ENCODE measurements around the gene FHOD3. TPM values are rescaled to one million over a fixed set of nuclear protein-coding genes. Genes with fewer than 3 reads are reported as not detected.

The FHOD3 gene
- total and polyA plus RNA-seq, 4 donors = 0.57 to 1.3 (median 1.2) TPM; not detected in 1

DNA sequence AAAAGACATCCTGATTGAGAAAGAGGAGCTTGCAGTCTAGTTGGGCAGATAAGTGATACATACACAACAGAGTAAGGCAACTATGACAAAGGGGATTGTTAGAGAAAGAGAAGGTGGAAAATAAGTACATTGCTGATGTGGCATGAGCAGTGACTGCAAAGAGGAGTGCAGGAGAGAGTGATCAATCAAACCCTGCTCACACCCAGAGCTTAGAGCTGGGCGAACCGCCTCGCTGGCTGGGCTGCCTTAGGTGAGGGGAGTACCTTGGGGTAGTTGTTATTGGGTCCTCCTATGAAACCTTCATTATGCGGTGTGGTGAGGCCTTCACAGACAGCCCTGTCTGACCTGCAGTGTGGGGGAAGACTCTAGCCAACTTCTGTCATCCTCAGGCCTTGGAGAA is 161.7 kb downstream of the FHOD3 start:
- Histone ChIP-seq H3K4me1 (ENCODE audit: control insufficient read depth in 4 of 4, insufficient read depth in 4 of 4, low read length in 3 of 4) (no peaks in the 10 kb centered on the region), H3K27ac (ENCODE audit: low read depth in 1 of 2, low read length in 2 of 2) (no peak overlapping the region), H3K9ac (ENCODE audit: low read depth in 1 of 2, low read length in 2 of 2) (no peak overlapping the region), H3K27me3 (ENCODE audit: control insufficient read depth in 4 of 4, insufficient read depth in 4 of 4, low read length in 3 of 4) (peaks cover 0 to 8% (median 0%) of the 10 kb centered on the region in 4 donors), H3K36me3 (ENCODE audit: control insufficient read depth in 4 of 4, insufficient read depth in 3 of 4, low read depth in 1 of 4, low read length in 3 of 4) (no peaks in the 10 kb centered on the region), H3K9me3 (ENCODE audit: control insufficient read depth in 4 of 4, low read length in 3 of 4) (no peaks in the 10 kb centered on the region), H3K4me3 (ENCODE audit: low read depth in 1 of 3, low read length in 3 of 3) (no peak overlapping the region)
- DNase-seq (ENCODE audit: low spot score) = no peak
- TF ChIP-seq FOXA1 (IDR thresholded peaks at IDR 0.05) (no peak), ATF3 (IDR thresholded peaks at IDR 0.05) (no peak), RXRA (IDR thresholded peaks at IDR 0.05) (no peak), SP1 (IDR thresholded peaks at IDR 0.05) (no peak), FOXA2 (IDR thresholded peaks at IDR 0.05) (no peak), HNF4A (conservative IDR thresholded peaks at IDR 0.05) (no peak), EGR1 (IDR thresholded peaks at IDR 0.05; ENCODE audit: low read depth in 2 of 2) (no peak), GABPA (IDR thresholded peaks at IDR 0.05 in 1 of 2, conservative IDR thresholded peaks at IDR 0.05 in 1 of 2) (no peak), REST (IDR thresholded peaks at IDR 0.05) (no peak), RAD21 (IDR thresholded peaks at IDR 0.05) (no peak), HNF4G (IDR thresholded peaks at IDR 0.05) (no peak), TAF1 (conservative IDR thresholded peaks at IDR 0.05) (no peak), YY1 (IDR thresholded peaks at IDR 0.05) (no peak), JUND (IDR thresholded peaks at IDR 0.05) (no peak), NR2F2 (IDR thresholded peaks at IDR 0.05) (no peak)
- TF ChIP-seq, protein P1, sequence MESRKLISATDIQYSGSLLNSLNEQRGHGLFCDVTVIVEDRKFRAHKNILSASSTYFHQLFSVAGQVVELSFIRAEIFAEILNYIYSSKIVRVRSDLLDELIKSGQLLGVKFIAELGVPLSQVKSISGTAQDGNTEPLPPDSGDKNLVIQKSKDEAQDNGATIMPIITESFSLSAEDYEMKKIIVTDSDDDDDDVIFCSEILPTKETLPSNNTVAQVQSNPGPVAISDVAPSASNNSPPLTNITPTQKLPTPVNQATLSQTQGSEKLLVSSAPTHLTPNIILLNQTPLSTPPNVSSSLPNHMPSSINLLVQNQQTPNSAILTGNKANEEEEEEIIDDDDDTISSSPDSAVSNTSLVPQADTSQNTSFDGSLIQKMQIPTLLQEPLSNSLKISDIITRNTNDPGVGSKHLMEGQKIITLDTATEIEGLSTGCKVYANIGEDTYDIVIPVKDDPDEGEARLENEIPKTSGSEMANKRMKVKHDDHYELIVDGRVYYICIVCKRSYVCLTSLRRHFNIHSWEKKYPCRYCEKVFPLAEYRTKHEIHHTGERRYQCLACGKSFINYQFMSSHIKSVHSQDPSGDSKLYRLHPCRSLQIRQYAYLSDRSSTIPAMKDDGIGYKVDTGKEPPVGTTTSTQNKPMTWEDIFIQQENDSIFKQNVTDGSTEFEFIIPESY (IDR thresholded peaks at IDR 0.05) = no peak
- TF ChIP-seq, protein P2, sequence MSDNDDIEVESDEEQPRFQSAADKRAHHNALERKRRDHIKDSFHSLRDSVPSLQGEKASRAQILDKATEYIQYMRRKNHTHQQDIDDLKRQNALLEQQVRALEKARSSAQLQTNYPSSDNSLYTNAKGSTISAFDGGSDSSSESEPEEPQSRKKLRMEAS (IDR thresholded peaks at IDR 0.05) = no peak
- TF ChIP-seq, protein P3, sequence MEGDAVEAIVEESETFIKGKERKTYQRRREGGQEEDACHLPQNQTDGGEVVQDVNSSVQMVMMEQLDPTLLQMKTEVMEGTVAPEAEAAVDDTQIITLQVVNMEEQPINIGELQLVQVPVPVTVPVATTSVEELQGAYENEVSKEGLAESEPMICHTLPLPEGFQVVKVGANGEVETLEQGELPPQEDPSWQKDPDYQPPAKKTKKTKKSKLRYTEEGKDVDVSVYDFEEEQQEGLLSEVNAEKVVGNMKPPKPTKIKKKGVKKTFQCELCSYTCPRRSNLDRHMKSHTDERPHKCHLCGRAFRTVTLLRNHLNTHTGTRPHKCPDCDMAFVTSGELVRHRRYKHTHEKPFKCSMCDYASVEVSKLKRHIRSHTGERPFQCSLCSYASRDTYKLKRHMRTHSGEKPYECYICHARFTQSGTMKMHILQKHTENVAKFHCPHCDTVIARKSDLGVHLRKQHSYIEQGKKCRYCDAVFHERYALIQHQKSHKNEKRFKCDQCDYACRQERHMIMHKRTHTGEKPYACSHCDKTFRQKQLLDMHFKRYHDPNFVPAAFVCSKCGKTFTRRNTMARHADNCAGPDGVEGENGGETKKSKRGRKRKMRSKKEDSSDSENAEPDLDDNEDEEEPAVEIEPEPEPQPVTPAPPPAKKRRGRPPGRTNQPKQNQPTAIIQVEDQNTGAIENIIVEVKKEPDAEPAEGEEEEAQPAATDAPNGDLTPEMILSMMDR (IDR thresholded peaks at IDR 0.05; ENCODE audit: low read depth, low read length, missing input control) = no peak
- 93% methylated on average over 4 of the region's 4 CpGs for WGBS
